ENCODE results near the gene TENM3.

Gene TENM3

GRCh38 chr4:182564724-182565369 lies 321.6 kb downstream of the TENM3 start:
- Histone ChIP-seq H3K9me3 (ENCODE audit: insufficient read depth, low read length, severe bottlenecking) (no peaks in the 10 kb centered on the region), H3K79me2 (ENCODE audit: insufficient read depth, low read length) (no peaks in the 10 kb centered on the region), H4K20me1 (ENCODE audit: insufficient read depth, low read length) (no peaks in the 10 kb centered on the region), H3K27ac (ENCODE audit: low read length) (no peak overlapping the region), H3K36me3 (ENCODE audit: insufficient read depth, low read length) (no peaks in the 10 kb centered on the region), H3K27me3 (ENCODE audit: insufficient read depth, low read length, poor library complexity) (no peaks in the 10 kb centered on the region), H2AFZ (ENCODE audit: low read depth, low read length) (no peak overlapping the region), H3K4me3 (ENCODE audit: low read depth in 1 of 2, low read length in 2 of 2) (no peak overlapping the region), H3K4me1 (ENCODE audit: insufficient read depth, low read length) (no peaks in the 10 kb centered on the region), H3K9ac (ENCODE audit: low read depth, low read length) (no peak overlapping the region), H3K4me2 (ENCODE audit: insufficient read depth, low read length) (no peak overlapping the region)
- ATAC-seq (ENCODE audit: insufficient read depth, low read depth) (no peak), DNase-seq (no peak)
- no peak for TF ChIP-seq EZH2 (IDR thresholded peaks at IDR 0.05; ENCODE audit: borderline replicate concordance, low read depth, low read length, severe bottlenecking)

- Histone ChIP-seq H3K4me1 (ENCODE audit: insufficient read depth, low read length) (no peaks in the 10 kb centered on the region), H4K20me1 (ENCODE audit: insufficient read depth, low read length) (no peaks in the 10 kb centered on the region), H2AFZ (ENCODE audit: low read depth, low read length) (no peak overlapping the region), H3K36me3 (ENCODE audit: insufficient read depth, low read length) (no peaks in the 10 kb centered on the region), H3K4me3 (ENCODE audit: low read depth in 1 of 2, low read length in 2 of 2) (no peak overlapping the region), H3K79me2 (ENCODE audit: insufficient read depth, low read length) (no peaks in the 10 kb centered on the region), H3K27me3 (ENCODE audit: insufficient read depth, low read length, poor library complexity) (no peaks in the 10 kb centered on the region), H3K9ac (ENCODE audit: low read depth, low read length) (no peak overlapping the region), H3K27ac (ENCODE audit: low read length) (no peak overlapping the region), H3K4me2 (ENCODE audit: insufficient read depth, low read length) (no peak overlapping the region), H3K9me3 (ENCODE audit: insufficient read depth, low read length, severe bottlenecking) (no peaks in the 10 kb centered on the region)
- no peak for TF ChIP-seq CTCF (IDR thresholded peaks at IDR 0.05; ENCODE audit: borderline replicate concordance, extremely low read depth, low read length, poor library complexity, severe bottlenecking)
- TF ChIP-seq EZH2 (IDR thresholded peaks at IDR 0.05; ENCODE audit: borderline replicate concordance, low read depth, low read length, severe bottlenecking) = no peak
- ATAC-seq (ENCODE audit: insufficient read depth, low read depth) (no peak), DNase-seq (no peak)
These were observed 323.9 kb downstream of the TENM3 start for GRCh38 chr4:182567119-182567518.

- Histone ChIP-seq H4K20me1 (ENCODE audit: insufficient read depth, low read length) (no peaks in the 10 kb centered on the region), H3K4me3 (ENCODE audit: low read depth in 1 of 2, low read length in 2 of 2) (no peak overlapping the region), H3K79me2 (ENCODE audit: insufficient read depth, low read length) (no peaks in the 10 kb centered on the region), H3K36me3 (ENCODE audit: insufficient read depth, low read length) (no peaks in the 10 kb centered on the region), H2AFZ (ENCODE audit: low read depth, low read length) (no peak overlapping the region), H3K4me1 (ENCODE audit: insufficient read depth, low read length) (no peaks in the 10 kb centered on the region), H3K9me3 (ENCODE audit: insufficient read depth, low read length, severe bottlenecking) (no peaks in the 10 kb centered on the region), H3K9ac (ENCODE audit: low read depth, low read length) (no peak overlapping the region), H3K27ac (ENCODE audit: low read length) (no peak overlapping the region), H3K4me2 (ENCODE audit: insufficient read depth, low read length) (no peak overlapping the region), H3K27me3 (ENCODE audit: insufficient read depth, low read length, poor library complexity) (no peaks in the 10 kb centered on the region)
- no peak for DNase-seq
- ATAC-seq (ENCODE audit: insufficient read depth, low read depth) = no peak
- TF ChIP-seq EZH2 (IDR thresholded peaks at IDR 0.05; ENCODE audit: borderline replicate concordance, low read depth, low read length, severe bottlenecking) = no peak
- TF ChIP-seq CTCF (IDR thresholded peaks at IDR 0.05; ENCODE audit: borderline replicate concordance, extremely low read depth, low read length, poor library complexity, severe bottlenecking) = no peak
These were observed 326.4 kb downstream of the TENM3 start for GRCh38 chr4:182569561-182569960.

- H2AFZ ChIP-seq (ENCODE audit: low read depth, low read length) = no peak overlapping the region
- ATAC-seq (ENCODE audit: insufficient read depth, low read depth) (no peak), DNase-seq (no peak)
- no peaks in the 10 kb centered on the region for H3K4me1 ChIP-seq (ENCODE audit: insufficient read depth, low read length)
- H3K4me2 ChIP-seq (ENCODE audit: insufficient read depth, low read length) = no peak overlapping the region
- no peak overlapping the region for H3K27ac ChIP-seq (ENCODE audit: low read length)
- H3K27me3 ChIP-seq (ENCODE audit: insufficient read depth, low read length, poor library complexity) = no peaks in the 10 kb centered on the region
- no peak for TF ChIP-seq CTCF (IDR thresholded peaks at IDR 0.05; ENCODE audit: borderline replicate concordance, extremely low read depth, low read length, poor library complexity, severe bottlenecking)
- TF ChIP-seq EZH2 (IDR thresholded peaks at IDR 0.05; ENCODE audit: borderline replicate concordance, low read depth, low read length, severe bottlenecking) = no peak
- no peak overlapping the region for H3K9ac ChIP-seq (ENCODE audit: low read depth, low read length)
- H3K4me3 ChIP-seq (ENCODE audit: low read depth in 1 of 2, low read length in 2 of 2) = no peak overlapping the region
- H3K79me2 ChIP-seq (ENCODE audit: insufficient read depth, low read length) = no peaks in the 10 kb centered on the region
- no peaks in the 10 kb centered on the region for H3K36me3 ChIP-seq (ENCODE audit: insufficient read depth, low read length)
- H4K20me1 ChIP-seq (ENCODE audit: insufficient read depth, low read length) = no peaks in the 10 kb centered on the region
- H3K9me3 ChIP-seq (ENCODE audit: insufficient read depth, low read length, severe bottlenecking) = no peaks in the 10 kb centered on the region
These were observed 331.5 kb downstream of the TENM3 start for GRCh38 chr4:182574706-182575105.
